IMR-90 (cell line): ENCODE measurements around the gene REPS2. TPM values are rescaled to one million over a fixed set of nuclear protein-coding genes. Genes with fewer than 3 reads are reported as not detected.

Experiments used
- ATAC-seq: fragments of 200-7000 bp; cut with Tn5 transposase; 2 replicates; pipeline ENCODE4 v1.9.1; 2020; ENCODE audit warnings: low read depth, mild to moderate bottlenecking, moderate library complexity
- Bru-seq: library from RNA; stranded (reverse); fragments of 400-500 nt; gene quantifications from one replicate; lab custom pipeline; 2021; lab: Mats Ljungman, UMichigan
- BruChase-seq, 2 experiments: library from RNA; stranded (reverse); fragments of 400-500 nt; gene quantifications; one replicate each; lab custom pipeline; 2021; lab: Mats Ljungman, UMichigan
- BruUV-seq: library from RNA; stranded (reverse); fragments of 400-500 nt; replicated peaks from 2 replicates; lab custom pipeline; 2021; lab: Mats Ljungman, UMichigan
- CTCF ChIA-PET: fragments of 300-600 bp; formaldehyde crosslinking; extraction: SDS; loops from one replicate; lab custom pipeline; 2021; ENCODE audit warnings: antibody characterized with exemption; lab: Yijun Ruan, JAX
- POLR2A ChIA-PET: fragments of 300-600 bp; sonication (Branson Sonifier 250); formaldehyde crosslinking; loops from one replicate; lab custom pipeline; 2022; ENCODE audit warnings: antibody characterized with exemption; ENCODE audit not compliant: unreplicated experiment; lab: Charles Lee
- DNase-seq: peaks from one replicate; pipeline ENCODE4 v3.0.0; 2013
- H2AFZ ChIP-seq: replicated peaks from 2 replicates; pipeline ENCODE3; 2013; ENCODE audit warnings: low read length, mild to moderate bottlenecking; ENCODE audit not compliant: poor library complexity
- H2AK5ac ChIP-seq: 2 replicates; pipeline ENCODE4 v1.6.1; 2013; ENCODE audit warnings: low read depth, low read length, inconsistent platforms
- H2AK9ac ChIP-seq: replicated peaks from 2 replicates; pipeline ENCODE3; 2013; ENCODE audit warnings: mild to moderate bottlenecking, low read depth, low read length, moderate library complexity; ENCODE audit not compliant: poor library complexity
- H2BK120ac ChIP-seq: 2 replicates; pipeline ENCODE4 v1.6.1; 2013; ENCODE audit warnings: low read depth, low read length, inconsistent platforms
- H2BK15ac ChIP-seq: 3 replicates; pipeline ENCODE4 v1.6.1; 2013; ENCODE audit warnings: low read depth, low read length, inconsistent platforms
- H2BK20ac ChIP-seq: 2 replicates; pipeline ENCODE4 v1.6.1; 2013; ENCODE audit warnings: low read depth, mild to moderate bottlenecking, inconsistent platforms, low read length, moderate library complexity
- H2BK5ac ChIP-seq: 2 replicates; pipeline ENCODE4 v1.6.1; 2013; ENCODE audit warnings: mild to moderate bottlenecking, low read depth, low read length, inconsistent platforms; ENCODE audit not compliant: poor library complexity, severe bottlenecking
- H3K14ac ChIP-seq: replicated peaks from 2 replicates; pipeline ENCODE4 v1.6.1; 2013; ENCODE audit warnings: low read depth, low read length, inconsistent platforms
- H3K18ac ChIP-seq: 2 replicates; pipeline ENCODE4 v1.6.1; 2013; ENCODE audit warnings: low read depth, low read length, control low read depth
- H3K23ac ChIP-seq: 2 replicates; pipeline ENCODE4 v1.6.1; 2013; ENCODE audit warnings: low read depth, low read length, inconsistent platforms
- H3K27ac ChIP-seq: 2 replicates; pipeline ENCODE4 v1.5.1; 2013; ENCODE audit warnings: mild to moderate bottlenecking, control low read depth, low read length; ENCODE audit not compliant: insufficient read depth
- H3K27me3 ChIP-seq: 2 replicates; pipeline ENCODE4 v1.6.1; 2013; ENCODE audit warnings: low read length; ENCODE audit not compliant: control insufficient read depth, insufficient read depth
- H3K36me3 ChIP-seq: 2 replicates; pipeline ENCODE4 v1.6.1; 2013; ENCODE audit warnings: low read length, mixed read lengths; ENCODE audit not compliant: control insufficient read depth, insufficient read depth
- H3K4ac ChIP-seq: 2 replicates; pipeline ENCODE4 v1.6.1; 2013; ENCODE audit warnings: low read depth, low read length, inconsistent platforms
- H3K4me1 ChIP-seq: 2 replicates; pipeline ENCODE4 v1.6.1; 2013; ENCODE audit warnings: low read length, mixed read lengths; ENCODE audit not compliant: control insufficient read depth, insufficient read depth
- H3K4me2 ChIP-seq: 2 replicates; pipeline ENCODE4 v1.6.1; 2013; ENCODE audit warnings: low read depth, mild to moderate bottlenecking, control low read depth, low read length, moderate library complexity
- H3K4me3 ChIP-seq: 2 replicates; pipeline ENCODE4 v1.5.1; 2013; ENCODE audit warnings: low read depth, mild to moderate bottlenecking, control low read depth, low read length, moderate library complexity; ENCODE audit not compliant: insufficient read depth
- H3K56ac ChIP-seq: 2 replicates; pipeline ENCODE4 v1.6.1; 2013; ENCODE audit warnings: low read length, inconsistent platforms; ENCODE audit not compliant: insufficient read depth; ENCODE audit errors: extremely low read depth
- H3K79me1 ChIP-seq, 2 experiments: 2 replicates each; pipeline ENCODE4 v1.6.1; 2013; ENCODE audit warnings: low read length in 2 of 2, inconsistent platforms in 1 of 2, low read depth in 1 of 2
- H3K9ac ChIP-seq: 2 replicates; pipeline ENCODE4 v1.6.1; 2013; ENCODE audit warnings: low read depth, low read length, control low read depth
- H3K9me1 ChIP-seq: 2 replicates; pipeline ENCODE4 v1.6.1; 2013; ENCODE audit warnings: low read length, inconsistent platforms; ENCODE audit not compliant: insufficient read depth
- H3K9me3 ChIP-seq: 2 replicates; pipeline ENCODE4 v1.6.1; 2013; ENCODE audit warnings: low read length; ENCODE audit not compliant: control insufficient read depth, insufficient read depth
- H4K20me1 ChIP-seq: 2 replicates; pipeline ENCODE4 v1.6.1; 2013; ENCODE audit warnings: low read length, inconsistent platforms; ENCODE audit not compliant: insufficient read depth
- H4K5ac ChIP-seq: 2 replicates; pipeline ENCODE4 v1.6.1; 2013; ENCODE audit warnings: mild to moderate bottlenecking, low read depth, low read length, control low read depth
- H4K8ac ChIP-seq, 2 experiments: 2 replicates each; pipeline ENCODE4 v1.6.1; 2013; ENCODE audit warnings: low read depth in 2 of 2, low read length in 2 of 2, control low read depth in 1 of 2, inconsistent platforms in 1 of 2
- H4K91ac ChIP-seq: 2 replicates; pipeline ENCODE4 v1.6.1; 2013; ENCODE audit warnings: low read depth, low read length, inconsistent platforms; ENCODE audit not compliant: insufficient read depth
- BHLHE40 ChIP-seq: fragments of 150-350 bp; IDR thresholded peaks from 2 replicates; pipeline ENCODE4 v1.6.1; 2016; ENCODE audit warnings: mild to moderate bottlenecking, low read depth, low read length
- CHD1 ChIP-seq: IDR thresholded peaks from 2 replicates; pipeline ENCODE4 v1.6.1; 2012; ENCODE audit warnings: low read depth, low read length, improper control_type of control experiment
- FOS ChIP-seq: fragments of 150-350 bp; IDR thresholded peaks from 2 replicates; pipeline ENCODE4 v1.6.1; 2016; ENCODE audit warnings: low read depth, low read length
- MAFK ChIP-seq: IDR thresholded peaks from 2 replicates; pipeline ENCODE4 v1.6.1; 2012; ENCODE audit warnings: low read depth, low read length, improper control_type of control experiment
- NFE2L2 ChIP-seq: fragments of 150-350 bp; IDR thresholded peaks from 2 replicates; pipeline ENCODE4 v1.6.1; 2016; ENCODE audit warnings: low read depth, mild to moderate bottlenecking, low read length
- POLR2A ChIP-seq: IDR thresholded peaks from 2 replicates; pipeline ENCODE4 v1.6.1; 2012; ENCODE audit warnings: mild to moderate bottlenecking, low read depth, low read length
- RAD21 ChIP-seq: IDR thresholded peaks from 2 replicates; pipeline ENCODE4 v1.6.1; 2012; ENCODE audit warnings: low read length, improper control_type of control experiment
- RCOR1 ChIP-seq: IDR thresholded peaks from 2 replicates; pipeline ENCODE4 v1.6.1; 2012; ENCODE audit warnings: mild to moderate bottlenecking, low read length, improper control_type of control experiment; ENCODE audit not compliant: insufficient replicate concordance
- RFX5 ChIP-seq: IDR thresholded peaks from 2 replicates; pipeline ENCODE4 v1.8.0; 2012; ENCODE audit warnings: low read depth, mild to moderate bottlenecking, low read length, moderate library complexity
- SMC3 ChIP-seq: fragments of 150-350 bp; IDR thresholded peaks from 2 replicates; pipeline ENCODE4 v1.6.1; 2016; ENCODE audit warnings: low read depth, mild to moderate bottlenecking, antibody characterized with exemption, low read length, moderate library complexity
- WGBS, 2 experiments: methylation state at CpG; one replicate each; pipeline versions ENCODE4 v1.1.5 to v1.1.7; 2013; ENCODE audit warnings: missing lambda C conversion rate in 2 of 2; ENCODE audit not compliant: insufficient read length in 1 of 2; ENCODE audit errors: extremely low coverage in 2 of 2; 5-methylcytosine and 5-hydroxymethylcytosine counted together
- dilution Hi-C: fragments of 300-500 bp; cut with HindIII; formaldehyde crosslinking; loops from one replicate; pipeline ENCODE4 v1.14.3; 2018; ENCODE audit warnings: low sequenced_read_pairs; ENCODE audit not compliant: unreplicated experiment
- in situ Hi-C: fragments of 300-500 bp; cut with MboI; formaldehyde crosslinking; loops from 3 replicates; pipeline ENCODE4 v1.14.3; 2019; ENCODE audit warnings: low sequenced_read_pairs, inconsistent platforms, mixed read lengths
- intact Hi-C: fragments of 100-400 bp; cut with micrococcal nuclease; formaldehyde crosslinking; loops from 2 replicates; pipeline ENCODE4 v1.10.0; 2022
- long read RNA-seq: library from polyadenylated mRNA; unstranded; transcript quantifications from one replicate; pipeline ENCODE4 v2.0.0, GENCODE V29; 2021; ENCODE audit not compliant: unreplicated experiment
- polyA plus RNA-seq, 3 experiments: library from polyadenylated mRNA; depleted of rRNA; stranded (reverse); fragments of >200 nt; gene quantifications; 2 replicates each; pipeline ENCODE4 v1.2.3, GENCODE V29; 2012; ENCODE audit warnings: low replicate concordance in 1 of 3
- total RNA-seq: library from RNA; depleted of rRNA; stranded (reverse); fragments of >200 nt; gene quantifications from 2 replicates; pipeline ENCODE4 v1.2.3, GENCODE V29; 2012; rRNA removed

Gene REPS2
- total RNA-seq, result 0.18 and 0.28 TPM in 2 replicates
- 0.01 and 0.02 TPM in 2 replicates for polyA plus RNA-seq (2012; rRNA removed)
- under 0.01 and 0.09 TPM in 2 replicates for polyA plus RNA-seq (2012; cell fraction: cytosol; rRNA removed)
- polyA plus RNA-seq (2012; cell fraction: nucleus; rRNA removed; ENCODE audit: low replicate concordance), result 0.05 TPM in 1 of 2 replicates, not detected in the other
- percentile 9 among the genes with signal in this experiment for Bru-seq, nascent RNA
- BruChase-seq, experiment 1, labeled RNA remaining after a 6-hour chase, result percentile 4 among the genes with signal in this experiment
- percentile 5 among the genes with signal in this experiment for BruChase-seq, experiment 2, labeled RNA remaining after a 2-hour chase
- long read RNA-seq, result 0 reads

GRCh38 chrX:16946361-16946964, at the start of gene REPS2:
REPS2 (plus strand) TSS chrX:16946658; CDS start chrX:16946862, 204 bp downstream.
- Histone ChIP-seq H3K56ac (no peak within 1 kb of the TSS), H2AK5ac (no peak within 1 kb of the TSS), H4K91ac (no peak within 1 kb of the TSS), H3K79me1 (no peaks in the 10 kb centered on the region), H3K27ac (no peak within 1 kb of the TSS), H2BK20ac (no peak within 1 kb of the TSS), H3K4ac (no peak within 1 kb of the TSS), H2BK120ac (no peak within 1 kb of the TSS), H3K4me2 (peak within 1 kb of the TSS; percentile 72), H4K5ac (no peak within 1 kb of the TSS), H2AFZ (peak within 1 kb of the TSS; percentile 87), H3K9me3 (no peaks in the 10 kb centered on the region), H2BK5ac (no peak within 1 kb of the TSS), H3K4me3 (peak within 1 kb of the TSS; percentile 43), H2AK9ac (no peak within 1 kb of the TSS), H3K27me3 (peaks cover 17% of the 10 kb centered on the region), H3K14ac (no peak within 1 kb of the TSS), H4K8ac (no peak within 1 kb of the TSS), H2BK15ac (no peak within 1 kb of the TSS), H3K36me3 (no peaks in the 10 kb centered on the region), H3K4me1 (peaks cover 2% of the 10 kb centered on the region; the same call in 1 of the 2 replicates), H3K9me1 (no peaks in the 10 kb centered on the region), H3K23ac (no peak within 1 kb of the TSS), H4K20me1 (no peaks in the 10 kb centered on the region), H3K18ac (no peak within 1 kb of the TSS), H3K9ac (no peak within 1 kb of the TSS)
- ATAC-seq, result peak; percentile 98
- BruUV-seq, result no TSS peak
- whole genome bisulfite sequencing, 2 experiments, result 21% methylated on average over 27 of the region's 71 CpGs; no CpG with 5 or more reads in 1 of the 2 experiments
- ChIA-PET CTCF (interaction anchor here (1.3 to 1.7 kb wide), 2 partner anchors 12 to 100 kb away, joined by 4 to 5 read pairs; no protein-coding TSS in a partner anchor), POLR2A (no interaction called here)
- DNase-seq, result peak; percentile 18
- in situ Hi-C loops, result no loop called here
- TF ChIP-seq MAFK, result no peak
- TF ChIP-seq SMC3, result no peak
- no peak for TF ChIP-seq RFX5
- TF ChIP-seq CHD1, result no peak
- no peak for TF ChIP-seq FOS
- TF ChIP-seq RCOR1, result no peak
- no peak for TF ChIP-seq RAD21
- no peak for TF ChIP-seq BHLHE40
- TF ChIP-seq NFE2L2, result no peak
- TF ChIP-seq POLR2A, result no peak
- intact Hi-C loops, result no loop called here
- dilution Hi-C loops, result no loop called here
